ENCODE measurements around the gene ADGRG6.

DNA sequence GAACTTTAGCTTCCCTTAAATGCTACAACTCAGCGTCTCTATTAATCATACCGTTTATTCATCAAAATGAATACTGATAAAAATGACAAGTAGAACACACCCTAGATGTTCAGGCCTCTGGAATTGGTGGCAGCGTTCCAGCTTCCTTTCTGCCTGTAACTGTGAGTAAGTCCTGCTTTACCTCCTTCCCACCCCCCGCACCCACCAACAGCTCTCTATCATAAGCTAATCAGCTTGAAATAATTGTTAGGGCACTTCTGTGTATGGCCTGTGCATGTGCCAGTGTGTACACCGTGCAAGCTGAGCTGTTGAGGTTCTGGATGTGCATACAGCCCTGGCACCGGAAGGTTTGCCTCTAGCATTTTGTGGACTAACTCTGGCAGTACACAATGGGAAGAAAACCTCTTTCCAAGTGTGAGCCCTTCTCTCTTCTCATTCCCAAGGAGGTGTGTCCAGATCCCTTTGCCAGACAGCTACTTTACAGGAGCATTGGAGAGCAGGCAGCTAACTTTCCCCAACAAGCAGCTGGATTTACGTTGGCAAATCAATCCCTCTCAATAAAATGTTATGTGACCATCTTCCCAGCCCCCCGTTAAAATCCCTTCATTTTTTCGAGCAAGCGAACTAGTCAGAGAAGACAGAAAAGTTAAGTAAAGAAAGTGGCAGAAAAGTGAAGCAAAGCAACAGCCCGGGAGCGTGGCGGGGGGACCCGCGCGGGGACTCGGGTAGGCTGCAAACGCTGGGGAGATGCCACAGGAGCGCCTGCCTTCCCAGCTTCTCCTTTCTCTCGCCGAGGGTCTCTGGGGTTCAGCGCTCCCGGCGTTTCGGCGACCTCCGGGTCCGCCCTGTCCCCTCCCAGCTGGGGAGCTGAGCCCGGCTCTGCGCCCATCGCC, 803 bp upstream of the ADGRG6 start:
- TF ChIP-seq, protein P1, sequence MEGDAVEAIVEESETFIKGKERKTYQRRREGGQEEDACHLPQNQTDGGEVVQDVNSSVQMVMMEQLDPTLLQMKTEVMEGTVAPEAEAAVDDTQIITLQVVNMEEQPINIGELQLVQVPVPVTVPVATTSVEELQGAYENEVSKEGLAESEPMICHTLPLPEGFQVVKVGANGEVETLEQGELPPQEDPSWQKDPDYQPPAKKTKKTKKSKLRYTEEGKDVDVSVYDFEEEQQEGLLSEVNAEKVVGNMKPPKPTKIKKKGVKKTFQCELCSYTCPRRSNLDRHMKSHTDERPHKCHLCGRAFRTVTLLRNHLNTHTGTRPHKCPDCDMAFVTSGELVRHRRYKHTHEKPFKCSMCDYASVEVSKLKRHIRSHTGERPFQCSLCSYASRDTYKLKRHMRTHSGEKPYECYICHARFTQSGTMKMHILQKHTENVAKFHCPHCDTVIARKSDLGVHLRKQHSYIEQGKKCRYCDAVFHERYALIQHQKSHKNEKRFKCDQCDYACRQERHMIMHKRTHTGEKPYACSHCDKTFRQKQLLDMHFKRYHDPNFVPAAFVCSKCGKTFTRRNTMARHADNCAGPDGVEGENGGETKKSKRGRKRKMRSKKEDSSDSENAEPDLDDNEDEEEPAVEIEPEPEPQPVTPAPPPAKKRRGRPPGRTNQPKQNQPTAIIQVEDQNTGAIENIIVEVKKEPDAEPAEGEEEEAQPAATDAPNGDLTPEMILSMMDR (IDR thresholded peaks at IDR 0.05; ENCODE audit: low read depth, low read length, missing input control), result no peak
- no peak for TF ChIP-seq EGR1 (IDR thresholded peaks at IDR 0.05; ENCODE audit: low read depth in 2 of 2)
- peak in 1 of 2 donors; percentile 45 for TF ChIP-seq RAD21 (IDR thresholded peaks at IDR 0.05)
- TF ChIP-seq, protein P2, sequence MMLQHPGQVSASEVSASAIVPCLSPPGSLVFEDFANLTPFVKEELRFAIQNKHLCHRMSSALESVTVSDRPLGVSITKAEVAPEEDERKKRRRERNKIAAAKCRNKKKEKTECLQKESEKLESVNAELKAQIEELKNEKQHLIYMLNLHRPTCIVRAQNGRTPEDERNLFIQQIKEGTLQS (IDR thresholded peaks at IDR 0.05), result no peak
- TF ChIP-seq RXRA (IDR thresholded peaks at IDR 0.05), result no peak
- TF ChIP-seq GABPA (IDR thresholded peaks at IDR 0.05 in 1 of 2, conservative IDR thresholded peaks at IDR 0.05 in 1 of 2), result peak in 1 of 2 donors; percentile 1
- TF ChIP-seq YY1 (IDR thresholded peaks at IDR 0.05), result no peak
- no peak for TF ChIP-seq HNF4A (conservative IDR thresholded peaks at IDR 0.05)
- TF ChIP-seq, protein P3, sequence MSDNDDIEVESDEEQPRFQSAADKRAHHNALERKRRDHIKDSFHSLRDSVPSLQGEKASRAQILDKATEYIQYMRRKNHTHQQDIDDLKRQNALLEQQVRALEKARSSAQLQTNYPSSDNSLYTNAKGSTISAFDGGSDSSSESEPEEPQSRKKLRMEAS (IDR thresholded peaks at IDR 0.05), result no peak
- no peak for TF ChIP-seq TAF1 (conservative IDR thresholded peaks at IDR 0.05)

Measured in liver (tissue), 3 donors.